A549 (cell line): ENCODE results near the gene PLA2G2C. TPM values are rescaled to one million over a fixed set of nuclear protein-coding genes. Genes with fewer than 3 reads are reported as not detected.

ENCODE experiments used
- ATAC-seq, 2 experiments: fragments of 200-7000 bp in 1 of 2; fragments of >200 bp in 1 of 2; cut with Nextera tagmentation in 1 of 2; cut with Tn5 transposase in 1 of 2; 3 replicates each; pipeline versions ENCODE4 v1.8.0 to v1.9.1; 2018 to 2020; ENCODE audit warnings: mild to moderate bottlenecking in 1 of 2, moderate library complexity in 1 of 2
- CTCF ChIA-PET: fragments of 300-600 bp; sonication (Branson Sonifier 250); formaldehyde crosslinking; extraction: SDS; loops from one replicate; lab custom pipeline; 2021; ENCODE audit warnings: antibody characterized with exemption, inconsistent platforms; lab: Yijun Ruan, JAX
- POLR2A ChIA-PET: fragments of 350-600 bp; formaldehyde crosslinking; extraction: SDS; loops from one replicate; lab custom pipeline; 2021; ENCODE audit warnings: antibody characterized with exemption, inconsistent platforms; lab: Yijun Ruan, JAX
- DNase-seq, 2 experiments: peaks; one replicate each; pipeline versions ENCODE4 v3.0.0 to v3.0.0-alpha.2; 2011 to 2016; ENCODE audit warnings: low read depth in 1 of 2, low spot score in 1 of 2
- FAIRE-seq: peaks from 2 replicates; lab custom pipeline; 2011; peaks lifted over from hg19 to GRCh38; lab: Jason Lieb, UNC
- H3K27ac ChIP-seq, 2 experiments: fragments of >200 bp; sonication (Bioruptor Twin); formaldehyde crosslinking; 3 replicates each; pipeline ENCODE4 v1.5.1; 2016 to 2017
- H3K4me1 ChIP-seq: fragments of >200 bp; sonication (Bioruptor Twin); formaldehyde crosslinking; 3 replicates; pipeline ENCODE4 v1.6.1; 2016
- H3K4me2 ChIP-seq: fragments of >200 bp; sonication (Bioruptor Twin); formaldehyde crosslinking; 3 replicates; pipeline ENCODE4 v1.6.1; 2016
- H3K4me3 ChIP-seq: fragments of >200 bp; sonication (Bioruptor Twin); formaldehyde crosslinking; 3 replicates; pipeline ENCODE4 v1.5.1; 2016
- H3K9me3 ChIP-seq: fragments of >200 bp; sonication (Bioruptor Twin); formaldehyde crosslinking; 3 replicates; pipeline ENCODE4 v1.6.1; 2016
- CHD2 ChIP-seq: fragments of 150-350 bp; IDR thresholded peaks from 2 replicates; pipeline ENCODE4 v1.6.1; 2014; ENCODE audit warnings: low read length; ENCODE audit not compliant: partially characterized antibody
- CHD4 ChIP-seq: fragments of 200-600 bp; sonication (generic); IDR thresholded peaks from 2 replicates; pipeline ENCODE4 v1.6.1; 2016; ENCODE audit warnings: antibody characterized with exemption, mild to moderate bottlenecking, borderline replicate concordance
- EP300 ChIP-seq, 2 experiments: fragments of >200 bp; sonication (Bioruptor Twin); formaldehyde crosslinking; IDR thresholded peaks; 2 replicates in 1 of 2; 3 replicates in 1 of 2; pipeline ENCODE4 v1.6.1; 2016 to 2017
- FOSL2 ChIP-seq, 2 experiments: fragments of 450-650 bp in 1 of 2; fragments of >200 bp in 1 of 2; sonication (Bioruptor Twin) in 1 of 2; formaldehyde crosslinking; IDR thresholded peaks; 2 replicates each; pipeline versions ENCODE4 v1.5.0 to v1.6.1; 2016 to 2020; ENCODE audit warnings: mild to moderate bottlenecking in 1 of 2, moderate library complexity in 1 of 2
- HOXB13 ChIP-seq: fragments of 250-450 bp; sonication (Bioruptor Pico); IDR thresholded peaks from 2 replicates; pipeline ENCODE4 v1.5.0; 2020; ENCODE audit warnings: low read depth, mild to moderate bottlenecking, moderate library complexity
- KDM1A ChIP-seq: fragments of 200-600 bp; sonication (generic); IDR thresholded peaks from 2 replicates; pipeline ENCODE4 v1.6.1; 2016; ENCODE audit warnings: low read depth, mild to moderate bottlenecking
- MAFK ChIP-seq: fragments of 450-650 bp; IDR thresholded peaks from 2 replicates; pipeline ENCODE4 v1.6.1; 2014; ENCODE audit not compliant: partially characterized antibody
- MYC ChIP-seq: IDR thresholded peaks from 2 replicates; pipeline ENCODE4 v1.6.1; 2012; ENCODE audit warnings: mild to moderate bottlenecking, inconsistent platforms, low read length, improper control_type of control experiment, borderline replicate concordance
- NPAS2 ChIP-seq: fragments of 250-450 bp; sonication (Bioruptor Pico); IDR thresholded peaks from 2 replicates; pipeline ENCODE4 v1.8.0; 2022; ENCODE audit warnings: mild to moderate bottlenecking, moderate library complexity, borderline replicate concordance
- POLR2AphosphoS2 ChIP-seq: conservative IDR thresholded peaks from 2 replicates; pipeline ENCODE4 v1.6.1; 2012; ENCODE audit warnings: low read length, improper control_type of control experiment, inconsistent platforms
- REST ChIP-seq: fragments of 200-600 bp; sonication (generic); IDR thresholded peaks from 2 replicates; pipeline ENCODE4 v1.6.1; 2016; ENCODE audit warnings: antibody characterized with exemption, mild to moderate bottlenecking, moderate library complexity
- TP53 ChIP-seq: fragments of 250-450 bp; sonication (Bioruptor Pico); IDR thresholded peaks from 2 replicates; pipeline ENCODE4 v1.5.0; 2021; ENCODE audit warnings: mild to moderate bottlenecking, moderate library complexity
- ZC3H11A ChIP-seq: fragments of 450-650 bp; IDR thresholded peaks from 2 replicates; pipeline ENCODE4 v1.6.1; 2014; ENCODE audit warnings: antibody characterized with exemption, mild to moderate bottlenecking
- ZFP36 ChIP-seq: fragments of 450-650 bp; IDR thresholded peaks from 2 replicates; pipeline ENCODE4 v1.6.1; 2014; ENCODE audit warnings: borderline replicate concordance; ENCODE audit not compliant: partially characterized antibody
- ZNF302 ChIP-seq: fragments of 250-450 bp; sonication (Bioruptor Pico); IDR thresholded peaks from 2 replicates; pipeline ENCODE4 v1.9.0; 2021; ENCODE audit warnings: inconsistent platforms, mild to moderate bottlenecking, moderate library complexity
- WGBS: methylation state at CpG from one replicate; pipeline ENCODE4 v1.1.6; 2017; ENCODE audit errors: missing lambda C conversion rate; 5-methylcytosine and 5-hydroxymethylcytosine counted together
- polyA plus RNA-seq, 4 experiments: library from polyadenylated mRNA; depleted of rRNA in 3 of 4; stranded (reverse); fragments of >200 nt; fragmentation: RNase III in 1 of 4; extraction: RNeasy Plus Mini Kit Qiagen cat#74134 plus additional on column Dnase treatment in 1 of 4; gene quantifications; 2 replicates in 3 of 4; 3 replicates in 1 of 4; pipeline ENCODE4 v1.2.3, GENCODE V29; 2011 to 2017
- TF ChIP-seq, protein P1 (sequence below): fragments of >200 bp; sonication (Bioruptor Twin); formaldehyde crosslinking; IDR thresholded peaks from 3 replicates; pipeline ENCODE4 v1.5.1; 2016
- TF ChIP-seq, protein P2 (sequence below): IDR thresholded peaks from 2 replicates; pipeline ENCODE4 v1.6.1; 2012
- TF ChIP-seq, protein P3 (sequence below): IDR thresholded peaks from 2 replicates; pipeline ENCODE4 v1.6.1; 2012

Gene PLA2G2C
- polyA plus RNA-seq, 2 of the 4 experiments (the other 2 are of a cell fraction): not detected

- CTCF ChIA-PET: interaction anchor here (0.8 to 2.1 kb wide), 6 partner anchors 8 to 226 kb away, joined by 3 to 10 read pairs (median 4); partner anchors contain the start of gene PLA2G5
Observed at GRCh38 chr1:20143734-20144565, 42.4 kb downstream of the PLA2G2C start.

DNA sequence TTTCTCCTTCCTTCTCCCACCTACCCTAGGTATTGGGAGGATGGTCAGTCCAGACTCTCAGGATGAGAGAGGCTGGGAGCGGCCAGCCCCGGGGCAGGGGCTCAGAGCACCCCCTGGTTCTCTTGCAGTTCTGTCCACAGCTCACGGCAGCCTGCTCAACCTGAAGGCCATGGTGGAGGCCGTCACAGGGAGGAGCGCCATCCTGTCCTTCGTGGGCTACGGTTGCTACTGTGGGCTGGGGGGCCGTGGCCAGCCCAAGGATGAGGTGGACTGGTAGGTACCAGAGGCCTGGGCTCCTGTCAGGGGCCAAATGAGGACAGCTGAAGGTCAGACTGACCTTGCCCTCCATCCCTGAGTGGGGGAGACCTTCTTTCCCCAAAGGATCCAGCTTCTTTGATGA lies 43.0 kb downstream of the PLA2G2C start:
- Histone ChIP-seq H3K4me1 (no peaks in the 10 kb centered on the region), H3K4me2 (no peak overlapping the region), H3K4me3 (no peak overlapping the region), H3K27ac (no peak overlapping the region), H3K9me3 (no peaks in the 10 kb centered on the region)
- ChIA-PET POLR2A (no interaction called here), CTCF (interaction anchor here (1.3 to 2.1 kb wide), 4 partner anchors 8 to 43 kb away, joined by 4 to 10 read pairs (median 4); no protein-coding TSS in a partner anchor)
- ATAC-seq (no peak), FAIRE-seq (no peak), DNase-seq (no peak)
- TF ChIP-seq, protein P1, sequence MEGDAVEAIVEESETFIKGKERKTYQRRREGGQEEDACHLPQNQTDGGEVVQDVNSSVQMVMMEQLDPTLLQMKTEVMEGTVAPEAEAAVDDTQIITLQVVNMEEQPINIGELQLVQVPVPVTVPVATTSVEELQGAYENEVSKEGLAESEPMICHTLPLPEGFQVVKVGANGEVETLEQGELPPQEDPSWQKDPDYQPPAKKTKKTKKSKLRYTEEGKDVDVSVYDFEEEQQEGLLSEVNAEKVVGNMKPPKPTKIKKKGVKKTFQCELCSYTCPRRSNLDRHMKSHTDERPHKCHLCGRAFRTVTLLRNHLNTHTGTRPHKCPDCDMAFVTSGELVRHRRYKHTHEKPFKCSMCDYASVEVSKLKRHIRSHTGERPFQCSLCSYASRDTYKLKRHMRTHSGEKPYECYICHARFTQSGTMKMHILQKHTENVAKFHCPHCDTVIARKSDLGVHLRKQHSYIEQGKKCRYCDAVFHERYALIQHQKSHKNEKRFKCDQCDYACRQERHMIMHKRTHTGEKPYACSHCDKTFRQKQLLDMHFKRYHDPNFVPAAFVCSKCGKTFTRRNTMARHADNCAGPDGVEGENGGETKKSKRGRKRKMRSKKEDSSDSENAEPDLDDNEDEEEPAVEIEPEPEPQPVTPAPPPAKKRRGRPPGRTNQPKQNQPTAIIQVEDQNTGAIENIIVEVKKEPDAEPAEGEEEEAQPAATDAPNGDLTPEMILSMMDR: no peak
- no CpG with 5 or more reads among the region's 8 CpGs for WGBS

More at GRCh38 chr1:20143734-20144565, 42.4 kb downstream of the PLA2G2C start:
- Histone ChIP-seq H3K4me2 (no peak overlapping the region), H3K4me1 (no peaks in the 10 kb centered on the region), H3K4me3 (no peak overlapping the region), H3K9me3 (no peaks in the 10 kb centered on the region), H3K27ac (no peak overlapping the region)
- 43% methylated on average over 10 of the region's 13 CpGs for WGBS
- no peak for FAIRE-seq
- TF ChIP-seq KDM1A: no peak
- no peak for TF ChIP-seq FOSL2 (IDR thresholded peaks at IDR 0.05)
- no peak for TF ChIP-seq FOSL2 (CRISPR knock-in tag; IDR thresholded peaks at IDR 0.05)
- no peak for TF ChIP-seq NPAS2 (CRISPR knock-in tag)
- TF ChIP-seq, protein P2, sequence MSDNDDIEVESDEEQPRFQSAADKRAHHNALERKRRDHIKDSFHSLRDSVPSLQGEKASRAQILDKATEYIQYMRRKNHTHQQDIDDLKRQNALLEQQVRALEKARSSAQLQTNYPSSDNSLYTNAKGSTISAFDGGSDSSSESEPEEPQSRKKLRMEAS: no peak
- TF ChIP-seq CHD2: no peak
- TF ChIP-seq MYC: no peak
- TF ChIP-seq, protein P3, sequence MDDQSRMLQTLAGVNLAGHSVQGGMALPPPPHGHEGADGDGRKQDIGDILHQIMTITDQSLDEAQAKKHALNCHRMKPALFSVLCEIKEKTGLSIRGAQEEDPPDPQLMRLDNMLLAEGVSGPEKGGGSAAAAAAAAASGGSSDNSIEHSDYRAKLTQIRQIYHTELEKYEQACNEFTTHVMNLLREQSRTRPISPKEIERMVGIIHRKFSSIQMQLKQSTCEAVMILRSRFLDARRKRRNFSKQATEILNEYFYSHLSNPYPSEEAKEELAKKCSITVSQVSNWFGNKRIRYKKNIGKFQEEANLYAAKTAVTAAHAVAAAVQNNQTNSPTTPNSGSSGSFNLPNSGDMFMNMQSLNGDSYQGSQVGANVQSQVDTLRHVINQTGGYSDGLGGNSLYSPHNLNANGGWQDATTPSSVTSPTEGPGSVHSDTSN: no peak
- no peak for TF ChIP-seq MAFK
- POLR2A ChIA-PET: no interaction called here
- DNase-seq: no peak
- no peak for ATAC-seq

- no peak for FAIRE-seq
- TF ChIP-seq TP53 (CRISPR knock-in tag): no peak
- no peak for TF ChIP-seq ZC3H11A
- no peak for TF ChIP-seq POLR2AphosphoS2
- no peak for TF ChIP-seq REST
- no peak for TF ChIP-seq CHD4
- TF ChIP-seq, protein P1: no peak
- no peak for TF ChIP-seq ZFP36
- no peak for TF ChIP-seq EP300 (IDR thresholded peaks at IDR 0.05)
- TF ChIP-seq HOXB13 (CRISPR knock-in tag): no peak
- TF ChIP-seq ZNF302 (CRISPR knock-in tag): no peak
Observed at GRCh38 chr1:20142001-20142710, 44.2 kb downstream of the PLA2G2C start.

More at GRCh38 chr1:20142001-20142710, 44.2 kb downstream of the PLA2G2C start:
- ATAC-seq: 0 out of 6 replicates have a peak, but pooled peaks of 1 of the 2 experiments have one; percentile 15
- H3K27ac ChIP-seq: no peak overlapping the region
- no peaks in the 10 kb centered on the region for H3K9me3 ChIP-seq
- H3K4me2 ChIP-seq: no peak overlapping the region
- no peak overlapping the region for H3K4me3 ChIP-seq
- ChIA-PET CTCF (interaction anchor here (1.5 kb wide), 1 partner anchor 42 kb away, joined by 5 read pairs; no protein-coding TSS in a partner anchor), POLR2A (no interaction called here)
- DNase-seq: no peak
- H3K4me1 ChIP-seq: no peaks in the 10 kb centered on the region
- whole genome bisulfite sequencing: 37% methylated on average over 4 of the region's 13 CpGs
